ENCODE data around the gene SH3PXD2B. TPM values are rescaled to one million over a fixed set of nuclear protein-coding genes. Genes with fewer than 3 reads are reported as not detected.

Gene SH3PXD2B
- total and polyA plus RNA-seq, 10 of the 15 experiments (the other 5 are each of a cell fraction or from before 2014, with no cell fraction given): 0.05 to 1.6 (median 0.57) TPM

DNA sequence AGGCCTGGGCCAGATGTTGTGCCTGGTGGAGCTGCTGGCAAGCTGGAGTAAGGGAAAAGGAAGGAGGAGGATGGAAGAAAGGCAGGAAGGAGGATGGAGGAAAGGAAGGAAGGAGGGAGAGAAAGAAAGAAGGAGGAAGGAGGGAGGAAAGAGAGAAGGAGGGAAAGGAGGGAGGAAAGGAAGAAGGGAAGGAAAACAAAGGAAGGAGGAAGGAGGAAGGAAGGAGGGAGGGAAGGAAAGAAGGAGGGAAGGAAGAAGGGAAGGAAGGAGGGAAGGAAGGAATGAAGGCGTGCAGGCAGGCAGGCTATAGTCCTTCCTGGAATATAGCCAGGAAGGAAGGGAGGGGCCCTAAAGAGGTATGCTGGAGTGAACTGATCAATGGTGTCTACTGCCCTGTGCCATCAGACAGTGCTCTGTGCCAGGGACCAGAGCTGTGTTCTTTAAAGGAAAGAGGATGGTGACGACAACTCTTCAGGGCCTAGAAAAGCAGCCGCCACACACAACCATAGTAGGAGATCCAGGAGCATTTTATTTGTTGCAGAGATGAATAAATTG lies 109.4 kb downstream of the SH3PXD2B start (continued):
- TF ChIP-seq, protein P1, sequence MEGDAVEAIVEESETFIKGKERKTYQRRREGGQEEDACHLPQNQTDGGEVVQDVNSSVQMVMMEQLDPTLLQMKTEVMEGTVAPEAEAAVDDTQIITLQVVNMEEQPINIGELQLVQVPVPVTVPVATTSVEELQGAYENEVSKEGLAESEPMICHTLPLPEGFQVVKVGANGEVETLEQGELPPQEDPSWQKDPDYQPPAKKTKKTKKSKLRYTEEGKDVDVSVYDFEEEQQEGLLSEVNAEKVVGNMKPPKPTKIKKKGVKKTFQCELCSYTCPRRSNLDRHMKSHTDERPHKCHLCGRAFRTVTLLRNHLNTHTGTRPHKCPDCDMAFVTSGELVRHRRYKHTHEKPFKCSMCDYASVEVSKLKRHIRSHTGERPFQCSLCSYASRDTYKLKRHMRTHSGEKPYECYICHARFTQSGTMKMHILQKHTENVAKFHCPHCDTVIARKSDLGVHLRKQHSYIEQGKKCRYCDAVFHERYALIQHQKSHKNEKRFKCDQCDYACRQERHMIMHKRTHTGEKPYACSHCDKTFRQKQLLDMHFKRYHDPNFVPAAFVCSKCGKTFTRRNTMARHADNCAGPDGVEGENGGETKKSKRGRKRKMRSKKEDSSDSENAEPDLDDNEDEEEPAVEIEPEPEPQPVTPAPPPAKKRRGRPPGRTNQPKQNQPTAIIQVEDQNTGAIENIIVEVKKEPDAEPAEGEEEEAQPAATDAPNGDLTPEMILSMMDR (IDR thresholded peaks at IDR 0.05 in 2 of 3, conservative IDR thresholded peaks at IDR 0.05 in 1 of 3; ENCODE audit: control insufficient read depth in 2 of 3, extremely low read depth in 1 of 3, insufficient read depth in 1 of 3, low read depth in 3 of 3, low read length in 3 of 3): no peak
- TF ChIP-seq NFXL1 (IDR thresholded peaks at IDR 0.05; ENCODE audit: borderline replicate concordance): no peak
- TF ChIP-seq ZNF217 (IDR thresholded peaks at IDR 0.05): no peak
- TF ChIP-seq, protein P2, sequence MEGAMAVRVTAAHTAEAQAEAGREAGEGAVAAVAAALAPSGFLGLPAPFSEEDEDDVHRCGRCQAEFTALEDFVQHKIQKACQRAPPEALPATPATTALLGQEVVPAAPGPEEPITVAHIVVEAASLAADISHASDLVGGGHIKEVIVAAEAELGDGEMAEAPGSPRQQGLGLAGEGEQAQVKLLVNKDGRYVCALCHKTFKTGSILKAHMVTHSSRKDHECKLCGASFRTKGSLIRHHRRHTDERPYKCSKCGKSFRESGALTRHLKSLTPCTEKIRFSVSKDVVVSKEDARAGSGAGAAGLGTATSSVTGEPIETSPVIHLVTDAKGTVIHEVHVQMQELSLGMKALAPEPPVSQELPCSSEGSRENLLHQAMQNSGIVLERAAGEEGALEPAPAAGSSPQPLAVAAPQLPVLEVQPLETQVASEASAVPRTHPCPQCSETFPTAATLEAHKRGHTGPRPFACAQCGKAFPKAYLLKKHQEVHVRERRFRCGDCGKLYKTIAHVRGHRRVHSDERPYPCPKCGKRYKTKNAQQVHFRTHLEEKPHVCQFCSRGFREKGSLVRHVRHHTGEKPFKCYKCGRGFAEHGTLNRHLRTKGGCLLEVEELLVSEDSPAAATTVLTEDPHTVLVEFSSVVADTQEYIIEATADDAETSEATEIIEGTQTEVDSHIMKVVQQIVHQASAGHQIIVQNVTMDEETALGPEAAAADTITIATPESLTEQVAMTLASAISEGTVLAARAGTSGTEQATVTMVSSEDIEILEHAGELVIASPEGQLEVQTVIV (IDR thresholded peaks at IDR 0.05; ENCODE audit: borderline replicate concordance, partially characterized antibody): no peak
- TF ChIP-seq RBBP5 (conservative IDR thresholded peaks at IDR 0.05): no peak

DNA sequence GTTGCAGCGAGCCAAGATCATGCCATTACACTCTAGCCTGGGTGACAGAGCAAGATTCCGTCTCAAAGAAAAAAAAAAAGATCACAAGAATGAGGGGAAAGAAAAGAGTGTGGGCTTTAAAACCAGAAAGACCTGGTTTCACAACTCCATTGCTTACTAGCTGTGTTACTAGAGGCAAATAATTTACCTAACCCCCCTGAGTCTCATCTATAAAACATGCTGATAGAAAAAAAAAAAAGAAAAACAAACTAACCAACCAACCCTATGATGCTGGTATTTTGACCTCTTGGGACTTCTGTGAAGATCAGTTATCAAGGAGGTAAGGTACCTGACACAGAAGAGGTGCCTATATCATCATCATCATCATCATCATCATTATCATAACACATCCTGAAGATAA lies 110.6 kb downstream of the SH3PXD2B start:
- Histone ChIP-seq H3K9ac (ENCODE audit: control insufficient read depth, insufficient read depth, low read length) (no peak overlapping the region), H3K9me3 (replicated peaks; ENCODE audit: control insufficient read depth, insufficient read depth, low read length) (no peaks in the 10 kb centered on the region), H3K79me2 (ENCODE audit: control insufficient read depth, insufficient read depth, low read length) (no peaks in the 10 kb centered on the region), H3K4me2 (ENCODE audit: control insufficient read depth, insufficient read depth) (no peak overlapping the region), H2AFZ (ENCODE audit: control insufficient read depth, low read depth, low read length) (no peak overlapping the region), H3K27me3 (replicated peaks in 1 of 2; ENCODE audit: control insufficient read depth in 2 of 2, insufficient read depth in 2 of 2, low read length in 1 of 2) (no peaks in the 10 kb centered on the region), H3K27ac (ENCODE audit: control insufficient read depth, insufficient read depth) (no peak overlapping the region), H3K4me3 (no peak overlapping the region), H3K4me1 (ENCODE audit: control insufficient read depth, insufficient read depth, low read length) (no peaks in the 10 kb centered on the region), H3K36me3 (ENCODE audit: control insufficient read depth in 2 of 2, insufficient read depth in 2 of 2, low read length in 1 of 2) (no peaks in the 10 kb centered on the region), H4K20me1 (ENCODE audit: control insufficient read depth, insufficient read depth) (no peaks in the 10 kb centered on the region)
- WGBS (ENCODE audit: insufficient coverage, insufficient replicate concordance, low lambda C conversion rate, missing lambda C conversion rate): 67% methylated on average over 1 of the region's 2 CpGs
- DNase-seq (ENCODE audit: low read depth, low spot score) (no peak), ATAC-seq (no peak), FAIRE-seq (no peak)
- POLR2A ChIA-PET: interaction anchor here (0.6 kb wide), 1 partner anchor 34 kb away, joined by 4 read pairs; no protein-coding TSS in a partner anchor
- BruUV-seq (replicated peaks): no TSS peak
- intact Hi-C loops (cut with micrococcal nuclease; ENCODE audit: unreplicated experiment) (no loop called here), in situ Hi-C loops (cut with MboI) (no loop called here)
- RAD21 ChIA-PET (ENCODE audit: unreplicated experiment): no interaction called here
- CTCF ChIA-PET: interaction anchor here (1.7 kb wide), 1 partner anchor 10 kb away, joined by 7 read pairs; no protein-coding TSS in a partner anchor
- SMC1A ChIA-PET (ENCODE audit: uncharacterized antibody, unreplicated experiment): no interaction called here
- TF ChIP-seq, protein P3, sequence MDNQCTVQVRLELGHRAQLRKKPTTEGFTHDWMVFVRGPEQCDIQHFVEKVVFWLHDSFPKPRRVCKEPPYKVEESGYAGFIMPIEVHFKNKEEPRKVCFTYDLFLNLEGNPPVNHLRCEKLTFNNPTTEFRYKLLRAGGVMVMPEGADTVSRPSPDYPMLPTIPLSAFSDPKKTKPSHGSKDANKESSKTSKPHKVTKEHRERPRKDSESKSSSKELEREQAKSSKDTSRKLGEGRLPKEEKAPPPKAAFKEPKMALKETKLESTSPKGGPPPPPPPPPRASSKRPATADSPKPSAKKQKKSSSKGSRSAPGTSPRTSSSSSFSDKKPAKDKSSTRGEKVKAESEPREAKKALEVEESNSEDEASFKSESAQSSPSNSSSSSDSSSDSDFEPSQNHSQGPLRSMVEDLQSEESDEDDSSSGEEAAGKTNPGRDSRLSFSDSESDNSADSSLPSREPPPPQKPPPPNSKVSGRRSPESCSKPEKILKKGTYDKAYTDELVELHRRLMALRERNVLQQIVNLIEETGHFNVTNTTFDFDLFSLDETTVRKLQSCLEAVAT (IDR thresholded peaks at IDR 0.05): no peak
- TF ChIP-seq, protein P4, sequence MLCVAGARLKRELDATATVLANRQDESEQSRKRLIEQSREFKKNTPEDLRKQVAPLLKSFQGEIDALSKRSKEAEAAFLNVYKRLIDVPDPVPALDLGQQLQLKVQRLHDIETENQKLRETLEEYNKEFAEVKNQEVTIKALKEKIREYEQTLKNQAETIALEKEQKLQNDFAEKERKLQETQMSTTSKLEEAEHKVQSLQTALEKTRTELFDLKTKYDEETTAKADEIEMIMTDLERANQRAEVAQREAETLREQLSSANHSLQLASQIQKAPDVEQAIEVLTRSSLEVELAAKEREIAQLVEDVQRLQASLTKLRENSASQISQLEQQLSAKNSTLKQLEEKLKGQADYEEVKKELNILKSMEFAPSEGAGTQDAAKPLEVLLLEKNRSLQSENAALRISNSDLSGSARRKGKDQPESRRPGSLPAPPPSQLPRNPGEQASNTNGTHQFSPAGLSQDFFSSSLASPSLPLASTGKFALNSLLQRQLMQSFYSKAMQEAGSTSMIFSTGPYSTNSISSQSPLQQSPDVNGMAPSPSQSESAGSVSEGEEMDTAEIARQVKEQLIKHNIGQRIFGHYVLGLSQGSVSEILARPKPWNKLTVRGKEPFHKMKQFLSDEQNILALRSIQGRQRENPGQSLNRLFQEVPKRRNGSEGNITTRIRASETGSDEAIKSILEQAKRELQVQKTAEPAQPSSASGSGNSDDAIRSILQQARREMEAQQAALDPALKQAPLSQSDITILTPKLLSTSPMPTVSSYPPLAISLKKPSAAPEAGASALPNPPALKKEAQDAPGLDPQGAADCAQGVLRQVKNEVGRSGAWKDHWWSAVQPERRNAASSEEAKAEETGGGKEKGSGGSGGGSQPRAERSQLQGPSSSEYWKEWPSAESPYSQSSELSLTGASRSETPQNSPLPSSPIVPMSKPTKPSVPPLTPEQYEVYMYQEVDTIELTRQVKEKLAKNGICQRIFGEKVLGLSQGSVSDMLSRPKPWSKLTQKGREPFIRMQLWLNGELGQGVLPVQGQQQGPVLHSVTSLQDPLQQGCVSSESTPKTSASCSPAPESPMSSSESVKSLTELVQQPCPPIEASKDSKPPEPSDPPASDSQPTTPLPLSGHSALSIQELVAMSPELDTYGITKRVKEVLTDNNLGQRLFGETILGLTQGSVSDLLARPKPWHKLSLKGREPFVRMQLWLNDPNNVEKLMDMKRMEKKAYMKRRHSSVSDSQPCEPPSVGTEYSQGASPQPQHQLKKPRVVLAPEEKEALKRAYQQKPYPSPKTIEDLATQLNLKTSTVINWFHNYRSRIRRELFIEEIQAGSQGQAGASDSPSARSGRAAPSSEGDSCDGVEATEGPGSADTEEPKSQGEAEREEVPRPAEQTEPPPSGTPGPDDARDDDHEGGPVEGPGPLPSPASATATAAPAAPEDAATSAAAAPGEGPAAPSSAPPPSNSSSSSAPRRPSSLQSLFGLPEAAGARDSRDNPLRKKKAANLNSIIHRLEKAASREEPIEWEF (IDR thresholded peaks at IDR 0.05; ENCODE audit: insufficient replicate concordance, low read depth, low read length): no peak
- TF ChIP-seq BACH1 (IDR thresholded peaks at IDR 0.05; ENCODE audit: borderline replicate concordance): no peak
- TF ChIP-seq SIN3A (IDR thresholded peaks at IDR 0.05; ENCODE audit: low read depth, low read length): no peak
- no peak for TF ChIP-seq HDGF (IDR thresholded peaks at IDR 0.05)
- TF ChIP-seq MYC (IDR thresholded peaks at IDR 0.05; ENCODE audit: insufficient read depth, insufficient read length, insufficient replicate concordance, low read length, severe bottlenecking): no peak

Measured in GM12878 (cell line).